Measurements from ENCODE around the gene MARK3. TPM values are rescaled to one million over a fixed set of nuclear protein-coding genes. Genes with fewer than 3 reads are reported as not detected.

The MARK3 gene
- total RNA-seq, 1 donor from 2014 or later, result 81.4 TPM

DNA sequence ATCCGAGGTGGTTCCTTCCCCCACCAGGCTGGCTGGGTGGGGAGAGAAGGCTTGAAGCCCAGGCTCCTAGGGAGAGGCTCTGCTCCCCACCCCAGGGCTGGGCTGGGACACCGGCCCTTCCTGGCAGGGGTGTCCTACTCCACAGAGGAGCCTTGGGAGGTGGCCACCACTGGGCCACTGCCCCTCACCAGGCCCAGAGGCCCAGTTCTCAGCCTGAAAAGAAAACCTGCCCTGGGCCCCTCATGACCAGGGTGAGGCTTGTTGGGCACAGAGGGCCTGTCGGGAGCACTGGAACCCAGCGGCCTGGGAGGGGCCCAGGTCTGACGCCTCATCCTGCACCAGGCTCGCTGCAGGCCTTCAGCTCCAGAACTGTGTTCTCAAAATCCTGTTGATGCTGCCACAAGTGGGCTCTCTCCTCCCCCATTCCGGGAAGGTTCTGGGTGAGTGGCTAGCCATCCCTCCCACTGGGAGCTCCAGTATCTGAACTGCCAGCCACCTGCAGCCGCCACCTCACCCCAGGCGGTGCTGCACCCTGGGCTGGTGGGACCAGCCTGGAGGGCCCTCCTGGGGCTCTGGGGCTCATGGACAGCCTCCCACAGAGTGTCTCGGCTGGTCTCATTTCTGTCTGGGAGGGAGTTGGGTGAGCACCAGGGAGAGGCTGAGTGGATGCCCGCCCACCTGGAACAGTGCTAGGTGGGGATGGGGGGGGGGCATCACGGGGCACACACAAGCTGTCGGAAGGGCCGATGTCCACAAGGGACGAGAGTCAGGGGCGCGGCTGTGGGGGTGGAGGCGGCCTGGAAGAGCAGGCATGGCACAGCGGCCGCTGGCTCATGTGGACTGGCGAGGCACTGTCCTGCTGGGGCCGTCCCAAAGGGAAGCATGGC is 165.5 kb downstream of the MARK3 start:
- no peak for DNase-seq (ENCODE audit: low spot score)
- Mint-ChIP-seq H3K27me3 (ENCODE audit: low read depth) (no peaks in the 10 kb centered on the region), H3K4me3 (ENCODE audit: low read depth) (no peak overlapping the region), H3K9me3 (no peaks in the 10 kb centered on the region), H3K4me1 (ENCODE audit: low read depth) (no peaks in the 10 kb centered on the region), H3K27ac (no peak overlapping the region), H3K36me3 (ENCODE audit: low read depth) (peaks cover 7% of the 10 kb centered on the region)
- intact Hi-C loops (cut with micrococcal nuclease), result no loop called here

DNA sequence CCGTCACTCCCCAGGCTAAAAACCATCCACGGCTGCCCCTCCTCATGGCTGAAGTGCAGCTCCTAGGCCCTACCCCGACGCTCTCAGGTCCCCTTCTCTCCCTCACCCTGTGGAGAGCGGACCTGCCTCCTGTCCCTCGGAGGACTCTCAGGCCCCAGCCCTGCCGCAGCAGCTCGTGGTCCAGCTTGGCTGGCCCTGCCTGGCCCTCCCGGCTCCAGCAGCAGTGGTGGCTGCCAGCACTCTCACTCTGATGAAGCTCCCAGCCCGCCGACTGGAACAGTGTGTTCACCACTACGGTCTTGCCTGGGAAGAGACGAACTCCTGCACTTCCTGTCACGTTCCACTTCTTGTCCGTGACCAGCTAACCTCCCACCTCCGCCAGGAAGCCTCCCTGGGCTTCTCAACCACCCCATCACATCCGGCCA is 166.1 kb downstream of the MARK3 start:
- no peak overlapping the region for H3K27ac Mint-ChIP-seq
- DNase-seq (ENCODE audit: low spot score), result no peak
- no peak overlapping the region for H3K4me3 Mint-ChIP-seq (ENCODE audit: low read depth)
- H3K36me3 Mint-ChIP-seq (ENCODE audit: low read depth), result peaks cover 7% of the 10 kb centered on the region
- no peaks in the 10 kb centered on the region for H3K27me3 Mint-ChIP-seq (ENCODE audit: low read depth)
- intact Hi-C loops (cut with micrococcal nuclease), result no loop called here
- no peaks in the 10 kb centered on the region for H3K9me3 Mint-ChIP-seq
- H3K4me1 Mint-ChIP-seq (ENCODE audit: low read depth), result no peaks in the 10 kb centered on the region

DNA sequence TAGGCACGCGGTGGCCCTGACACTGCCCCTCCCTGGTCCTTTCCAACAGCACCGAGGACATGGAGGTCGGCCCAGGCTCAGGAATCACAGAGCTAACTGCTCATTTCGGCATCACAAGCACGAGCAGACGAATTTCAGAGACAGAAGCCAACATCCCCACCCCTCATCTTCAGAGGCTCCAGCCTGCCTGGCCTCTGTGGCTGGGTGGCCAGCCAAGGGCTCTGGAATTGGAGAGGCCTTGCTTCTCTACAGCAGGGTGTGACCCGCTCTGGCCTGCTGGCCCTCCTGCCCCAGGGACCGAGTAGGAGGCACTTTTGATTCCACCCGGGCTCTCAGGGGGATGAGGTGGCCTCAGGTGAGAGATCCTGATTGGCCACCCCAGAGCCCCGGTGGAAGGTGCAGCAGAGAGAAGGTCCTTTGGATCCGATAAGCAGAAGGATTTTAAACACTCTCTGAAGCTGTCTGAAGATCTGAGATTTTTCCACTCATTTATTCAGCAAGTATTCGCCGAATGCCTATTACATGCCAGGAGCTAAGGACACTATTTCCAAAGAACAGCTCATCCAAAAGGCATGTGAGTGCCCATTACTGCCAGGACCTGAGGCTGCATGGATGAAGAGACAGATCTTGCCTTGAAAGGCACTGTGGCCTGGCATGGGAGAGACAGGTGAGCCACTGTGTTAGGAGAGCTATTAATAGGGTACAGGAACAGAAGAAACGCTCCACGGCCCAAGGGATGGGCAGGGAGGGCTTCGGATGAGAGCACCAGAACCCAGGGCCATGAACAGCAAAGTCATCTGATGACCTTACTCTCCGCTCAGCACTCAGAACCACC is 167.0 kb downstream of the MARK3 start:
- no peak overlapping the region for H3K27ac Mint-ChIP-seq
- no peaks in the 10 kb centered on the region for H3K9me3 Mint-ChIP-seq

DNA sequence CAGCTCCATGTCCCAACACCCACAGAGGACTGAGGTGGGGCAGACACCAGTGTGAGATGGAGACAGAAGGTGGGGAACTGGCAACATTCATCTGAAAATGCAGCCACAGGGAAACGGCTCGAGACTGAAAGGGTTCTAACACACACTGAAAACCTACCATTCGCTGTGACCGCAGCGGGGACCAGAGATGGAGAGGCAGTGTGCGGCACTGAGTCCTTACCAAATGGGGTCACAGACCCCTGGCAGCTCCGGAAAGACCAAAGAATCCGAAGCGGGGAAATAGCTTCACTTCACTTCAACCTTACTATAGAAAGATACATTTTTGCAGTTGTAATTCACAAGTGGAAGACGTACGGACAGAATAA is 167.6 kb downstream of the MARK3 start:
- H3K4me1 Mint-ChIP-seq (ENCODE audit: low read depth), result no peaks in the 10 kb centered on the region
- intact Hi-C loops (cut with micrococcal nuclease), result no loop called here

More for the DNA sequence above, 167.0 kb downstream of the MARK3 start:
- intact Hi-C loops (cut with micrococcal nuclease), result no loop called here
- Mint-ChIP-seq H3K4me1 (ENCODE audit: low read depth) (no peaks in the 10 kb centered on the region), H3K4me3 (ENCODE audit: low read depth) (no peak overlapping the region), H3K27me3 (ENCODE audit: low read depth) (no peaks in the 10 kb centered on the region), H3K36me3 (ENCODE audit: low read depth) (peaks cover 10% of the 10 kb centered on the region)
- DNase-seq (ENCODE audit: low spot score), result no peak

More for the DNA sequence above, 167.6 kb downstream of the MARK3 start:
- H3K27ac Mint-ChIP-seq, result no peak overlapping the region
- no peaks in the 10 kb centered on the region for H3K27me3 Mint-ChIP-seq (ENCODE audit: low read depth)
- no peak overlapping the region for H3K4me3 Mint-ChIP-seq (ENCODE audit: low read depth)
- peaks cover 10% of the 10 kb centered on the region for H3K36me3 Mint-ChIP-seq (ENCODE audit: low read depth)
- DNase-seq (ENCODE audit: low spot score), result no peak
- no peaks in the 10 kb centered on the region for H3K9me3 Mint-ChIP-seq

Other genes with a start within 250 kb of the MARK3 start
- 261 TPM in 2 replicates for gene EIF5, start 51.2 kb upstream of the MARK3 start, total RNA-seq
- gene CKB, start 137.4 kb downstream of the MARK3 start, total RNA-seq, result 14.0 and 15.3 TPM in 2 replicates
- gene TRMT61A, start 143.8 kb downstream of the MARK3 start, total RNA-seq, result 13.7 and 15.0 TPM in 2 replicates
- gene BAG5, start 177.2 kb downstream of the MARK3 start, total RNA-seq, result 28.2 and 29.2 TPM in 2 replicates
- 31.9 and 33.5 TPM in 2 replicates for gene COA8, start 177.5 kb downstream of the MARK3 start, total RNA-seq
- 161 and 169 TPM in 2 replicates for gene KLC1, start 243.8 kb downstream of the MARK3 start, total RNA-seq